ENCODE data around the gene RCBTB2. TPM values are rescaled to one million over a fixed set of nuclear protein-coding genes. Genes with fewer than 3 reads are reported as not detected.

Gene RCBTB2
- total RNA-seq, 1 experiment from 2014 or later, result 11.7 TPM

DNA sequence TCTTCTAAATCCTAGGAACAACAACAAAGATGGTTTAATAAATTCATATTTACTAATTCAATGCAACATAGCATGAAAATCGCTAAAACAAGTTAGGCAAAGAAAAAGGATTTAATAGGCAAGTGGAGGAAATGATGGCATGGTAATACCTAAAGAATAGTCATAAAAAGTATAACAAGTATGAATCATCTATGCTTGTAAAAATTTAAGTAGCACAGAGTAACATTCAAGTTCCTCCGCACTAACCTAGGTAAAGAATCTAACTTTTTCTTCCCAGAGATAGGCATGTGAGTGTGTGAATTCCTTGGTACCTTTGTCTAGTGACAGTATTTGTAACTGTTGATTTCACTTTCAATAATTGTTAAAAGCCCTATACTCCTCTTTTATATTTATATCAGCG lies 42.6 kb downstream of the RCBTB2 start:
- Histone ChIP-seq H3K23me2 (ENCODE audit: insufficient read length, low read depth, low read length, poor library complexity, severe bottlenecking) (no peaks in the 10 kb centered on the region), H4K20me1 (ENCODE audit: control insufficient read depth, insufficient read depth, insufficient read length) (no peaks in the 10 kb centered on the region), H3T11ph (ENCODE audit: low read length) (no peak overlapping the region), H3K9ac (ENCODE audit: extremely low read depth, insufficient read length, low read length) (no peak overlapping the region), H3K79me2 (ENCODE audit: insufficient read depth, low read length) (no peaks in the 10 kb centered on the region), H2BK5ac (ENCODE audit: insufficient read length, low read length) (no peak overlapping the region), H3K18ac (ENCODE audit: insufficient read length, low read depth, low read length) (no peak overlapping the region), H2BK120ac (ENCODE audit: low read depth, low read length, poor library complexity, severe bottlenecking) (no peak overlapping the region), H3K79me1 (ENCODE audit: insufficient read depth, low read depth, low read length, poor library complexity, severe bottlenecking) (no peaks in the 10 kb centered on the region), H2AFZ (ENCODE audit: low read length) (no peak overlapping the region), H3K27ac (ENCODE audit: insufficient read length, low read depth, low read length) (no peak overlapping the region), H3K9me3 (ENCODE audit: control insufficient read depth, low read depth, low read length) (no peaks in the 10 kb centered on the region), H3K4me2 (ENCODE audit: insufficient read depth, insufficient read length, low read length) (no peak overlapping the region), H4K8ac (replicated peaks; ENCODE audit: insufficient read length, low read depth, low read length) (no peak overlapping the region), H3K23ac (ENCODE audit: insufficient read length, low read depth, low read length) (no peak overlapping the region), H3K4ac (ENCODE audit: low read depth, low read length) (no peak overlapping the region), H3K27me3 (ENCODE audit: insufficient read depth, low read length) (no peaks in the 10 kb centered on the region), H3K56ac (ENCODE audit: insufficient read length, low read depth, low read length) (no peak overlapping the region), H4K5ac (ENCODE audit: insufficient read length, low read depth, low read length) (no peak overlapping the region), H2BK20ac (ENCODE audit: low read depth, low read length, poor library complexity, severe bottlenecking) (no peak overlapping the region), H2BK12ac (ENCODE audit: insufficient read length, low read depth, low read length) (no peak overlapping the region), H2AK5ac (ENCODE audit: insufficient read length, low read length) (no peak overlapping the region), H4K91ac (ENCODE audit: insufficient read length, low read depth, low read length) (no peak overlapping the region), H3K14ac (ENCODE audit: insufficient read depth, low read length) (no peak overlapping the region), H2BK15ac (ENCODE audit: low read depth, low read length) (no peak overlapping the region), H3K4me1 (ENCODE audit: insufficient read depth, low read length) (no peaks in the 10 kb centered on the region)
- WGBS (ENCODE audit: extremely low coverage, insufficient read length, low lambda C conversion rate), result no CpG with 5 or more reads among the region's 3 CpGs
- peaks cover 15 to 30% (median 18%) of the 10 kb centered on the region in 3 experiments; a peak in 6 of 7 replicates for H3K36me3 Mint-ChIP-seq (ENCODE audit: insufficient read depth in 1 of 3, low read depth in 3 of 3)
- H3K4me1 Mint-ChIP-seq, result no peaks in the 10 kb centered on the region
- peaks cover 2 to 7% of the 10 kb centered on the region in 2 experiments; a peak in 4 of 5 replicates for H3K9me3 Mint-ChIP-seq
- no peak overlapping the region for H3K4me3 Mint-ChIP-seq
- TF ChIP-seq, protein P1, sequence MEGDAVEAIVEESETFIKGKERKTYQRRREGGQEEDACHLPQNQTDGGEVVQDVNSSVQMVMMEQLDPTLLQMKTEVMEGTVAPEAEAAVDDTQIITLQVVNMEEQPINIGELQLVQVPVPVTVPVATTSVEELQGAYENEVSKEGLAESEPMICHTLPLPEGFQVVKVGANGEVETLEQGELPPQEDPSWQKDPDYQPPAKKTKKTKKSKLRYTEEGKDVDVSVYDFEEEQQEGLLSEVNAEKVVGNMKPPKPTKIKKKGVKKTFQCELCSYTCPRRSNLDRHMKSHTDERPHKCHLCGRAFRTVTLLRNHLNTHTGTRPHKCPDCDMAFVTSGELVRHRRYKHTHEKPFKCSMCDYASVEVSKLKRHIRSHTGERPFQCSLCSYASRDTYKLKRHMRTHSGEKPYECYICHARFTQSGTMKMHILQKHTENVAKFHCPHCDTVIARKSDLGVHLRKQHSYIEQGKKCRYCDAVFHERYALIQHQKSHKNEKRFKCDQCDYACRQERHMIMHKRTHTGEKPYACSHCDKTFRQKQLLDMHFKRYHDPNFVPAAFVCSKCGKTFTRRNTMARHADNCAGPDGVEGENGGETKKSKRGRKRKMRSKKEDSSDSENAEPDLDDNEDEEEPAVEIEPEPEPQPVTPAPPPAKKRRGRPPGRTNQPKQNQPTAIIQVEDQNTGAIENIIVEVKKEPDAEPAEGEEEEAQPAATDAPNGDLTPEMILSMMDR (conservative IDR thresholded peaks at IDR 0.05), result no peak
- no peak for DNase-seq
- H3K27ac Mint-ChIP-seq, result no peak overlapping the region
- H3K27me3 Mint-ChIP-seq (ENCODE audit: low read depth), result no peaks in the 10 kb centered on the region

Data from H9 (cell line).